ENCODE results near the gene FAM135A. TPM values are rescaled to one million over a fixed set of nuclear protein-coding genes. Genes with fewer than 3 reads are reported as not detected.

FAM135A gene
- total and polyA plus RNA-seq, 2 of the 8 experiments (the other 6 are each of a cell fraction or from before 2014, with no cell fraction given), result 17.4 to 35.7 TPM

- TF ChIP-seq ZNF274 (IDR thresholded peaks at IDR 0.05; ENCODE audit: borderline replicate concordance, extremely low read depth, low read length) (no peak), RBBP5 (IDR thresholded peaks at IDR 0.05; ENCODE audit: borderline replicate concordance, low read depth, low read length) (no peak), HDAC6 (IDR thresholded peaks at IDR 0.05; ENCODE audit: low read depth, low read length) (no peak), TBP (IDR thresholded peaks at IDR 0.05; ENCODE audit: low read depth, low read length) (no peak), CTCF (IDR thresholded peaks at IDR 0.05; ENCODE audit: control extremely low read depth in 1 of 3, insufficient read depth in 1 of 3, low read depth in 1 of 3, low read length in 3 of 3) (no peak), GABPA (IDR thresholded peaks at IDR 0.05; ENCODE audit: borderline replicate concordance, insufficient read depth, low read length) (no peak), SP4 (IDR thresholded peaks at IDR 0.05; ENCODE audit: low read length) (no peak), MAFK (IDR thresholded peaks at IDR 0.05; ENCODE audit: low read depth, low read length) (no peak)
These were observed 179.2 kb downstream of the FAM135A start (continued) for GRCh38 chr6:70592391-70593117.

Measured in H1 (cell line).